ENCODE data around the gene PIEZO1. TPM values are rescaled to one million over a fixed set of nuclear protein-coding genes. Genes with fewer than 3 reads are reported as not detected.

The PIEZO1 gene
- total RNA-seq, 4 donors from 2014 or later: 105 to 248 (median 172) TPM

GRCh38 chr16:88830258-88830657, 45.2 kb upstream of the PIEZO1 start:
- Histone ChIP-seq H3K4me1 (no peaks in the 10 kb centered on the region), H3K27ac (peak overlapping the region in 1 of 4 donors; percentile 26), H3K36me3 (peaks cover 0 to 65% of the 10 kb centered on the region in 2 donors), H3K9me3 (no peaks in the 10 kb centered on the region), H3K4me3 (no peak overlapping the region), H3K27me3 (no peaks in the 10 kb centered on the region)
- ATAC-seq: peak; percentile 23
- TF ChIP-seq CTCF (IDR thresholded peaks at IDR 0.05): no peak
- TF ChIP-seq POLR2AphosphoS5 (IDR thresholded peaks at IDR 0.05): peak; percentile 63
- WGBS, 2 donors (ENCODE audit: low coverage in 1 of 2): 49 to 80% methylated on average over 1 to 5 of the region's 11 CpGs

- no peaks in the 10 kb centered on the region for H3K4me1 ChIP-seq
- 70 to 86% methylated on average over 2 to 17 of the region's 24 CpGs for WGBS, 2 donors (ENCODE audit: low coverage in 1 of 2)
- TF ChIP-seq POLR2A (IDR thresholded peaks at IDR 0.05): no peak
- no peak for TF ChIP-seq CTCF (IDR thresholded peaks at IDR 0.05)
- no peak for TF ChIP-seq EP300 (IDR thresholded peaks at IDR 0.05)
- TF ChIP-seq POLR2AphosphoS5 (IDR thresholded peaks at IDR 0.05): no peak
- H3K36me3 ChIP-seq: peaks cover 0 to 71% of the 10 kb centered on the region in 2 donors
- ATAC-seq: no peak
- H3K27ac ChIP-seq: no peak overlapping the region
- H3K9me3 ChIP-seq: no peaks in the 10 kb centered on the region
- no peaks in the 10 kb centered on the region for H3K27me3 ChIP-seq
- H3K4me3 ChIP-seq: no peak overlapping the region
These were observed 43.7 kb upstream of the PIEZO1 start for GRCh38 chr16:88828711-88829110.

GRCh38 chr16:88827727-88828126, 42.7 kb upstream of the PIEZO1 start:
- TF ChIP-seq POLR2AphosphoS5 (IDR thresholded peaks at IDR 0.05): no peak
- TF ChIP-seq CTCF (IDR thresholded peaks at IDR 0.05): no peak
- TF ChIP-seq POLR2A (IDR thresholded peaks at IDR 0.05): no peak
- TF ChIP-seq EP300 (IDR thresholded peaks at IDR 0.05): no peak
- Histone ChIP-seq H3K36me3 (peaks cover 0 to 78% of the 10 kb centered on the region in 2 donors), H3K4me3 (no peak overlapping the region), H3K9me3 (no peaks in the 10 kb centered on the region), H3K4me1 (no peaks in the 10 kb centered on the region), H3K27me3 (no peaks in the 10 kb centered on the region), H3K27ac (no peak overlapping the region)
- no peak for ATAC-seq
- 86% methylated on average over 1 of the region's 21 CpGs; no CpG with 5 or more reads in 1 of the 2 donors for WGBS, 2 donors (ENCODE audit: low coverage in 1 of 2)

- ATAC-seq: no peak
- H3K9me3 ChIP-seq: no peaks in the 10 kb centered on the region
- H3K27ac ChIP-seq: no peak overlapping the region
- no peaks in the 10 kb centered on the region for H3K4me1 ChIP-seq
- H3K36me3 ChIP-seq: peaks cover 0 to 93% of the 10 kb centered on the region in 2 donors
- no peaks in the 10 kb centered on the region for H3K27me3 ChIP-seq
- 94% methylated on average over 3 of the region's 26 CpGs; no CpG with 5 or more reads in 1 of the 2 donors for WGBS, 2 donors (ENCODE audit: low coverage in 1 of 2)
- no peak overlapping the region for H3K4me3 ChIP-seq
- no peak for TF ChIP-seq POLR2A (IDR thresholded peaks at IDR 0.05)
These were observed 41.2 kb upstream of the PIEZO1 start for GRCh38 chr16:88826070-88826840.

- Histone ChIP-seq H3K36me3 (peaks cover 0 to 95% of the 10 kb centered on the region in 2 donors), H3K4me3 (no peak overlapping the region), H3K9me3 (no peaks in the 10 kb centered on the region), H3K27me3 (no peaks in the 10 kb centered on the region), H3K4me1 (no peaks in the 10 kb centered on the region), H3K27ac (no peak overlapping the region)
- no peak for ATAC-seq
- no CpG with 5 or more reads among the region's 12 CpGs for WGBS, 2 donors (ENCODE audit: low coverage in 1 of 2)
- no peak for TF ChIP-seq CTCF (IDR thresholded peaks at IDR 0.05)
- TF ChIP-seq EP300 (IDR thresholded peaks at IDR 0.05): no peak
- TF ChIP-seq POLR2A (IDR thresholded peaks at IDR 0.05): no peak
- TF ChIP-seq POLR2AphosphoS5 (IDR thresholded peaks at IDR 0.05): no peak
These were observed 40.1 kb upstream of the PIEZO1 start for GRCh38 chr16:88825146-88825545.
